Fibroblast of skin of left biceps (primary cell): ENCODE data around the gene TMEM54.
A peak's percentile ranks its signal among the peaks of the same experiment; 100 is the strongest.
"Not testable (repeated sequence)": the region's sequence is repeated elsewhere in the genome, so short reads cannot be mapped to it uniquely, and the experiment has no call there.

Experiments used
- DNase-seq, 2 experiments: peaks; one replicate each; pipeline ENCODE4 v3.0.0-alpha.2; 2013; ENCODE audit warnings: low read depth in 2 of 2

Gene TMEM54

DNA sequence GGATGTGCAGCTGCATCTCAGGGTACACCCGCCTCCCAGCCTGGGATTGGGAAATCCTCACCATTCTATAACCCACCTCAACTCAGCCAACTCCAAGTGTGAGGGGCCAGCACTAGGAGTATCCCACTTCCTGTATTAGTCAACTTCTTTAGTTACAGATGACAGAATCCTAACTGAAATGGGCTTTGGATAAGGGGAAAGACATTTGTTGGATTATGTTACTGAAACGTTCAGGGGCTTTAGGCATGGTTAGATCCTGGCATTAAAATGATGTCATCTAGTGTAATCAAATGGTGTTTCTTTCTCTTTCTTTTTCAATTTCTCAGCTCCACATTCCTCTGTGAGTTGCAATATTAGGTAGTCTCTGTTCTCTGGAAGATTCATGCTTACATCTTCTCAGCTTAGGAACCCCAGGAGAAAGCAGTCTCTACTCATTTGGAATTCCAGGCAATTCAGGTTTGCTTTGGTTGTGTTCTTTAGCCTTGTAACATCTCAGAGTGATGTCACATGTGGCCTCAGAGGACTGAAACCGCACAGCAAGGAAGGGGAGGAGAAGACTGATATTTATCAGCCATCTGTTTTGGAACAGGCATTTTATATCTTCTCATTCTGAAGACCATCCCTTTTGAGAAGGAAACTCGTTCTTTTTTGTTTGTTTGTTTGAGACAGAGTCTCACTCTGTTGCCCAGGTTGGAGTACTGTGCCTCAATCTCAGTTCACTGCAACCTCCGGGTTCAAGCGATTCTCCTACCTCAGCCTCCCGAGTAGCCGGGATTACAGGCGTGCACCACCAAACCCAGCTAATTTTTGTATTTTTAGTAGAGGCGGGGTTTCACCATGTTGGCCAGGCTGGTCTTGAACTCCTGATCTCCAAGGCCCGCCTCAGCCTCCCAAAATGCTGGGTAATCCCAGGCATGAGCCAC, 18.9 kb upstream of the TMEM54 start:
- DNase-seq, result peak; percentile 47 to 51

GRCh38 chr1:32918179-32918578, 17.0 kb upstream of the TMEM54 start:
- DNase-seq, result no peak

GRCh38 chr1:32917521-32917920, 16.3 kb upstream of the TMEM54 start:
- no peak for DNase-seq

- no peak for DNase-seq
These were observed 14.8 kb upstream of the TMEM54 start for GRCh38 chr1:32915766-32916706.

GRCh38 chr1:32910319-32910718, 9.1 kb upstream of the TMEM54 start:
- DNase-seq, result no peak

- no peak for DNase-seq
These were observed 6.2 kb upstream of the TMEM54 start for GRCh38 chr1:32907435-32907834.

DNA sequence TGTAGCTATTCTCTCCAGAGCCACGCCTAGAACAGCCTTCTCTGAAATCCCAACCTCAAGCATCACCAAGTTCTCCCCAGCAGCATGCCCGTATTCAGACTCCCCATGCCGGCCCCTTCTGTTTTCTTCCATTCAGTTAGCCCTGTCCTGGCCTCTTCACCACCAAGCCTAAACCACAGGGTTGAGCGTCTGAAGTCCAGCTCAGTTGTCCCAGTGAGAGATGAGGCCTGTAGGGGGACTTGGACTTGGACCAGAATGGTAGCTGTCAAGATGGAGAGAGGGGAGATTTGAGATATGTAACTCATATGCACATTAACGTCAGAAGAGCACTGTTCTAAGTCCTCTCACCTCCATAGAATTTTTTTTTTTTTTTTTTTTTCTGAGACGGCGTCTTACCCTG, 5.5 kb upstream of the TMEM54 start:
- no peak for DNase-seq

GRCh38 chr1:32905588-32905987, 4.4 kb upstream of the TMEM54 start:
- DNase-seq, result not testable (repeated sequence)

DNA sequence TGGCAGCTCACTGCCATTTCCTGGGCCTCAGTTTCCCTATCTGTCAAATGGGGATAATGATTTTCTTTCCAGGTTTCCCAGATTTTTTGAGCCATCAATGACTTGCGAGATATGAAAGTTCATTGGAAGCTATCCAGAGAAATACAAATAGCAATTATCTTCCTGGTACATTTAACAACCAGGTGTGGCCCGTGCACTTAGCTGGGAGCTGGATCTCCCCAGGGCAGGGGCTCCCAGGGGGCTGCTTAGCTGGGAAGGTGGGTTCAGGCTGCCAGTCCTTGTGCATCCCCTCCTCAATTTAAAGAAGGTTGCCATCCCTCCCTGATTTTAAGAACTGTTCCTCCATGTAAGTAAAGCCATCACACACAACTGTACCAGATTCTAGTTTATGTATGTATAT, 3.6 kb upstream of the TMEM54 start:
- no peak for DNase-seq

DNA sequence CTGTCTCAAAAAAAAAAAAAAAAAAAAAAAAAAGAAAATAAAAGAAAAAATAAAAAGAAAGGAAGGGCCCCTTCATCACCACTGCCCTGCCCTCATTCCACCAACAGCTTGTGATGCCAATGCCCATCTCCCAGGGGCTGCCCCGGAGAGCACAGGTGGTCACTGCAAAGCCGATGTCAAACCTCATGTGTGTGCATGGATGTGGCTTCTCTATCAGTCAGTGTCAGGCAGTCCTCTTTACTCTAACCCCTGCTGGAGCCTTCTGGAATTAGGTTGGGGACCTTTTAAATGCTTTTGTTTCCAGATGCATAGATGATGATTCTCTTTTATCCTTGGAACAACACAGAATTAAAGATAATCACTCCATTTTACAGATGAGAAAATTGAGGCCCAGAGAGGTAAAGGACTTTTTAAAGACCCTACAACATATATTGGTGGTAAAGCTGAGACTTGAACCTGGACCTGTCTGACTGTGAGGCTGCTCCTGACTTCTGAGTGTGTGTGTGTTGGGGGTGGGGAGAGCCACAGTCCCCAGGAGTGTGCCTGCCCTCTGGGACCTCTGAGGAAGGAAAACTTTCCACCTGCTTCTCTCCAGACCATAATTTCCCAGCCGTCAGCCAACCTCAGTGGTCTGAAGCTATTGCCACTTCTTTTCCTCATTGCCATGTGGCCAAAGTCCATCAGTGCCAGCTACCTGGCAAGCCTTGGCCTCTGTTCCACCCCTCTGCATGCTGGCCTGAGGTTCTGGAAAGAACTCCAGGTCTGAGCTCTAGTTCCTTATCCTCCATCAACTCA, 3.0 kb upstream of the TMEM54 start:
- DNase-seq, result no peak

- no peak for DNase-seq
These were observed 1.3 kb upstream of the TMEM54 start for GRCh38 chr1:32902535-32902920.

GRCh38 chr1:32901823-32902534, 790 bp upstream of the TMEM54 start:
- no peak for DNase-seq

DNA sequence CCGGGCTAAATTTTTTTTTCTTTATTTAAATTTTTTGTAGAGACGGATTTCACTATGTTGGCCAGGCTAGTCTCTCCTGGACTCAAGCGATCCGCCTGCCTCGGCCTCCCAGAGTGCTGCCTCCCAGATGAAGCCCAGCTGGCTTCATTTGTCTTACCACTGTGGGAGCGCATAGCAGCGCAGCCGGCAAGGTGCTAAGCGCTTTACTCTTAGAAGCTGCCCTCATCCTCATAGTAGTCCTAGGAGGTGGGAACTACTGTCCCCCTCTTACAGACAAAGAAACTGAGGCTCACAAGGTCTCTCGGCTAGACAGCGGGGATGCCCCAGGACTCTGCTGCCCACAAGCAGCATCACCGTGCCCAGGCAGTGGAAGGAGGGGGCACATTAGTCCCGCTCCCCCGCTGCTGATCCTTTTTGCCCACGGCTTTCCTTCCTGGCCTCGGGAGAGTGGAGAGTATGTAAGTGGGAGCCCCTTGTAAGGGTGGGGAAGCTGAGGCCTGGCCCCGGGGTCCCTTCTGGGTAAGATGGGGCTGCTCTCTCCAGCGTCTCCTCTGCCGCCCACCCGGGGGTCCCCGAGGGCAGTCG, 726 bp downstream of the TMEM54 start:
- no peak for DNase-seq

DNA sequence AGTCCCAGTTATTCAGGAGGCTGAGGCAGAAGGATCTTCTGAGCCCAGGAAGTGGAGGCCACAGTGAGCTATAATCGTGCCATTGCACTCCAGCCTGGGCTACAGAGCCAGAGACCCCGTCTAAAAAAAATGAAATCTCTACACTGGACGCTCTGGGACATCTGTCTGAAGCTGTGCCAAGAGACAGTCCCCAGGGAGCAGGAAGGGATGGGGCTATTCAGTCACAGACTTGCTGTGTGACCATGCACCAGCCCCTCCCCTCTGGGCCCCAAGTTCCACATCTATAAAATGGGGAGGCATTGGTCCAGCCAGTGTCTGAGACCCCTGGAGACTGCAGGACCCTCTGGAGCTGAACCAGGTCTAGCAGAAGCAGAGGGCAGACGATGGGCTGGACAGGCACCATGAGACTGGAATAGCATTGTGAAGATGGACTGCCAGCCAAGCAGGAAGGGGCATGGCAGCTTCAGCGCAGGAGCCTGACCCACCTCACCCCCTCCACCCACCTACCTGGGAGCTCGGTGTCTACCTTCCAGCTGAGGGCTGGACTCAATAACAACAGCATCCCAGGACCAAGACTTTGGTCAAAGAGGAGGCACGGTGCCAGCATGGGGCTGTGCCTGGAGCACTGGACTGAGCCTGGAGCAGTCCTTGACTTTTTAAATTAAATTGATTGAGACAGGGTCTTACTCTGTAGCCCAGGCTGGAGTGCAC, 1.4 kb downstream of the TMEM54 start:
- no peak for DNase-seq

DNA sequence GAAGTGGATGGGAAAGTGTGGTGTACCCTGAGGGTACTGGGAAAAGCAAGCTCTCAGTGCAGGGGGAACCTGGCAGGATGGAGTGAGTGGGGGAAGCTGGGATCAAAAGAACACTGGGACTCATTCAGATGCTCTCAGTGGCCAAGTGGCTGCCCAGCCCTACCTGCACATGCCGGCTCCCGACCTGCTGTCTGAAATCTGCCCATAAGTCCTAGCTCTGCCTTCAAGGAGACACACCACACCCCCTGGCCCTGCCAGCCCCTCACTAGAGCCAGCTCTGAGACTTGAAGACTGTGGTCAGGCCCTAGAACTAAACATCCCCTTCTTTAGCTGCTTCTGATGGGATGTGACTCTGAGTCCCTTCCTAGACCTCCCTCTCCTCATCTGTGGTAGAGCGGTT, 2.2 kb downstream of the TMEM54 start:
- DNase-seq, result no peak

GRCh38 chr1:32898056-32898455, 3.1 kb downstream of the TMEM54 start:
- DNase-seq, result no peak

DNA sequence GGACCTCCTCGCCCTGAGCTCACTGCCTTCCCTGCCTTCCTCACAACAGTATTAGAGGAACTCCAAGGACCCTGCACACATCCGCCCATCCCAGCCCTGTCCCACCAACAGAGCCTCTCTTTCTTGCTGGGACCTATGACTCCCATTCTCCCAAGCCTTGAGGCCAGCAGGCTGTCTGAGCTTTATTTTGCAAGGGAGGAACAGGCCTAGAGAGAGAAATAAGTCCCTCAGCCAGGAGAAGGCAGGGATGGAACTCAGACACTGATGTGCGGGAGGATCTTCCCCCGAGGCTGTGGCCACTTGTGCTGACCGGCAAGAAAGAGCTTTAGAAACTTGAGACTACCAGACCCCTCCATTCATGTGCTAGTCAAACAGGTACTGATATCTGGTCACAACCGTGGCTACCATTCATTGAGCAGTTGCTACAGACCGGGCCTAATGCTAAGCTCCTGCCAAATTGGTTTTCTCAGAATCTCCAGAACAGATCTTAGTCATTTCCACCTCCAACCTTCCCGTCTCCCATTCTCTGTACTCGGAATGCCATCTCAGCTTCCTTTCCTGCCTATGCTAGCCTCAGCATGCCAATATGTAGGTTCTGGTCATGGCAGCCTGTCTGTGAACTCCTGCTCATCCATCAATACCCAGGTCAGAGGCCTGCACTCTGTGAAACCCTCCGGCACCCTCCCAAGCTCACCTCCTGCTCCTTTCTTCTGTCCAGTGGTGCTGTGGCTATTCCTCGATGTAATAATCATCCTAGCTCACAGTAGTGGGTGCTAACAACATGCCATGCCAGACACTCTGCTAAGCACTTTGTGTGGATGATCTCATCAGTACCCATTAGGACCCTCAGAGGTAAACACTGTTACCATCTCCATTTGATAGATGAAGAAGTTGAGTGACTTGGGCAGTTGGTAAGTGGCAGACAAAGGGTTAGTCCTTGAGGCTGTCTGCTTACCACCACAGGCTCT, 3.8 kb downstream of the TMEM54 start:
- no peak for DNase-seq

GRCh38 chr1:32896451-32896850, 4.7 kb downstream of the TMEM54 start:
- DNase-seq, result no peak
